Iris pigment epithelial cell (primary cell): ENCODE measurements around the gene NPB.

Source experiments
- DNase-seq: peaks from one replicate; pipeline ENCODE4 v3.0.0-alpha.2; 2011; ENCODE audit warnings: low read depth

The NPB gene

GRCh38 chr17:81902023-81902652, at the start of gene NPB:
Gene NPB (plus strand): TSS chr17:81902238. CDS start chr17:81902278, 40 bp downstream.
- no peak for DNase-seq

DNA sequence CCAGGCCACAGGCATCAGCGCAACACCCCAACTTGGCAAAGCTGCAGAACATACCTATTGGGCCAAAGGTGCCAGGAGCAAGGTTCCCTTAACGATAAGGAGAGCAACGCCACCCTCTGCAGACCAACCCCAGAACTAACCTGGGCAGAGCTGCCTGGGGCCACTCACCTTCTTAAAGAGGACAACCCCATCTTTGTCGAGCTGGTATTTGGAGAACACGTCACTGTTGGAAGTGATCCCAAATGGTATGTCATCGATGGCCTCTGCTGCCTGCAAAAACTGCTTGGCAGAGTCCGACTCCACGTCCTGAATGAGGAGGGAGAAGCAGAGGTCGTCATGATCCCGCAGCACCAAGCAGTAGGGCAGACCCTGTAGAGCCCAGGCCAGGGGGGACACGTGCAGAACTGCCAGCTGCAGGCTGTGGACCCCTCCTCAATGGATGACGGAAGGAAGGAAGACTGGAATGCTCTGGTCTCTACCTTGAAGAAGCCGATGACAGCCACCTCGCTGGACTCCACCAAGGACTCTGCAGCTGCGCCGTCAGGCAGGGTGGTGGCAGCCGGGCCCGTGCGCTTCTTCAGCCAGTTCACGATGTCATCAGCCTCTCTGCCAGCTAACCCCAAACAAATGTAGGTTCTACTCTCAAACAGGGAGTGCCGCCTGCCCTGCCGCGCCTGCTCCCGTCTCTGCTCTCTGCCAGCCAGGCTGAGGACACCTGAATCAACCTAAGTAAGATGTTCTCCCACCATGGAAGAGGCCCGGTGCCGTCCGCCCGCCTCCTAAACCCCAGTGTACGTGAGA, 46.9 kb upstream of the NPB start:
- no peak for DNase-seq

DNA sequence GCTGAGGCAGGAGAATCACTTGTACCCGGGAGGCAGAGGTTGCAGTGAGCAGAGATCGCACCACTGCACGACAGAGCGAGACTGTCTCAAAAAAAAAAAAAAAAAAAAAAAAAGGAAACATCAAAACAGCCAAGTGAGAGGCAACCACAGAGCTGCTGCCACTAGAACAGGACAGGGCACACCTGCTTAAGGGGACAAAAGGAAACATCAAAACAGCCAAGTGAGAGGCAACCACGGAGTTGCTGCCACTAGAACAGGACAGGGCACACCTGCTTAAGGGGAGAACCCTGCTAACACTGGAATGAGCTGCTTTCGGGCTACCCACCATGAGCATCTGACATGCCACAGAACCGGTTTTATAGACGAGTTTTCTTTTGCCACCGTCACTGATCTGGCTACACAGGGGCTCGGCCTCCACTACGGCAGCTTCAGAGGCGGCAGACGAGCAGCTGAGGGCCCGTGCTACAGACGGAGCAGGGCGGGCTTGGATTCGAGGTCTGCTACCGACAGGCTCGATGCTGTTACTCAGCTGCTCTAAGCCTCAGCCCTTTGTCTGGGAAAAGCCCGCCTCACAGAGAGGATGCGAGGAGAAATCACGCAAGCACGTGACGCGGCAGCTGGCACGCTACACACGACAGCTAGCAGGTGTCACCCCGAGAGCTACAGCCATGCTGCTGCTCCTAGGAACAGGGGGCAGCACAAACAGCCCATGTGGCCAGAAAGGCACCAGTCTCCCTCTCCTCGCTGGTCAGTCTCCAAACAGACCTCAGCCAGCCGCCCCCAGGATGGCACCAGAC, 43.7 kb upstream of the NPB start:
- DNase-seq: no peak

GRCh38 chr17:81858967-81859905, 42.8 kb upstream of the NPB start:
- peak; percentile 39 for DNase-seq

GRCh38 chr17:81859906-81860755, 41.9 kb upstream of the NPB start, which contains the start of gene P4HB:
Gene P4HB (minus strand): TSS chr17:81860535. CDS start chr17:81860471, 64 bp downstream.
- peak; percentile 17 for DNase-seq

DNA sequence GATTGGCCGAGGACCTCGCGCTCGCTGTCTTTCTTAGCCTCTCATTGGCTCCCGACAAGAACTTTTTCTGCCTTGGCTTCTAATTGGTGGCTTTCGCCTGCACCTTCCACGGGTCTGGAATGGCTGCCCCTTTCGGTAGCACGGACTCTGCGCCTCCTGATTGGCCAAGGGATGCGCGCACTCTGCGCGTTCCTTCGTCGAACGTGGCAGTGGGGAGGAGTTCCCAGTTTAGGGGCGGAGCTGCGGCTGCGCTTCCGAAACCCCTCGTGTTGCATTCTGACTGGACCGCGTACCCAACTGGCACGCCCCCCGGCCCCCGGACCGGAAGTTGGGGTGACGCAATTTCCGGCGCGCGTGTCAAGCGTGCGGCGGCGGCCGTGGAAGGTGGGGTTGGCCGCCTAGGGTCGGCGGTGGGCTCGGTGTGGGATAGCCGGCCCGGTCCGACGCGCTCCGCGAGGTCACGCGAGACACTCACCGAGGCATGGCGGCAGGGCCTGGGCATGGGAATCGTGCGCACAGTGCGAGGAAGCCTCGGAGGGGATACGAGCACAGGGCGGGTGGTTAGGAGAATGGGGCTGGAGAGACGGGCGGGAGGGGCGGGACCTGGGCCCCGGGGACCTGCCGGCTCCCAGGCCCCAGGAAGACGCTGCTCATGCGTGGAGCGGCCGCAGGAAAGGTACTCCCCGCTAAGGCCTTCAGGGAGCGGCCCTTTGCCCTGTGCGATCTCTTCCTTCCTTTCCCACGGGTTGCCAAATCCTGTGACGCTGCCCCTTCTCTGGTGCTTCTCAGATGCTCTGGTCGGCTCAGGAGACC, 41.1 kb upstream of the NPB start:
- peak; percentile 100 for DNase-seq

GRCh38 chr17:81863123-81863675, 38.8 kb upstream of the NPB start:
- no peak for DNase-seq

- DNase-seq: no peak
These were observed 37.9 kb upstream of the NPB start for GRCh38 chr17:81863833-81864768.

- DNase-seq: no peak
These were observed 36.7 kb upstream of the NPB start for GRCh38 chr17:81865358-81865732.

DNA sequence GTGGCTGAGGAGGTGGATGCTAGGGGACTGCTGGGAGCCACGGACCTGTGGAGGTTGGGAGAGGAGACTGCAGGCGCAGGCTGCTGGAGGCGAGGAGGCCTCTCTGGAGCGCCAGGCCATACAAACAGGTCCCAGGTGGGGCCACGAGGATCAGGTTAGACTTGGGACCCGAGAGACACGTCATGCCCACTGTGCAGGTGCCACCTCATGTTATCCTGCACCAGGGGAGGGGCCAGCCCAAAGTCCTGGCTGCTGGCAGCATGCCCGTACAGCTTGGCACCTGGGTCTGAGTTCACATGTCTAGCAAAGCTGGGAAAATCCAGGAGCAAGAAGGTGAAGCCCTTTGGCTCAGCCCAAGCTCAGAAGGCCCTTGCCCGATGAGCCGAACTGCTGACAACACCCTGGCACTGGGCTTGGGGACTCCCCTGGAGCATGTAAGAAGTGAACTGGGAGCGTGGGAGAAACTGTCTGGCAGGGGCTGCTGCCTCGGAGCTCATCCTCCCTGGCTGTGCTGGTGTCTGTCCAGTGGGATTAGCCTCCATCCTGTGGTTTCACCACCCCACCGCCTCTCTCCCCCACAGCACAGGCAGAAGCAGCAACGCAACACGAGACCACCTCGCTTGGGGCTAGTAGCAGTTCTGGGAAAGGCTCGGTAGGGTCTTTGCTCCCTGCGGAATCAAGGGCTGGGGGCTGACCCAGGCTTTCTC, 36.2 kb upstream of the NPB start:
- DNase-seq: peak; percentile 44

- DNase-seq: peak; percentile 24
These were observed 35.4 kb upstream of the NPB start for GRCh38 chr17:81866440-81867169.

- DNase-seq: peak; percentile 58
These were observed 34.7 kb upstream of the NPB start for GRCh38 chr17:81867170-81867990.

DNA sequence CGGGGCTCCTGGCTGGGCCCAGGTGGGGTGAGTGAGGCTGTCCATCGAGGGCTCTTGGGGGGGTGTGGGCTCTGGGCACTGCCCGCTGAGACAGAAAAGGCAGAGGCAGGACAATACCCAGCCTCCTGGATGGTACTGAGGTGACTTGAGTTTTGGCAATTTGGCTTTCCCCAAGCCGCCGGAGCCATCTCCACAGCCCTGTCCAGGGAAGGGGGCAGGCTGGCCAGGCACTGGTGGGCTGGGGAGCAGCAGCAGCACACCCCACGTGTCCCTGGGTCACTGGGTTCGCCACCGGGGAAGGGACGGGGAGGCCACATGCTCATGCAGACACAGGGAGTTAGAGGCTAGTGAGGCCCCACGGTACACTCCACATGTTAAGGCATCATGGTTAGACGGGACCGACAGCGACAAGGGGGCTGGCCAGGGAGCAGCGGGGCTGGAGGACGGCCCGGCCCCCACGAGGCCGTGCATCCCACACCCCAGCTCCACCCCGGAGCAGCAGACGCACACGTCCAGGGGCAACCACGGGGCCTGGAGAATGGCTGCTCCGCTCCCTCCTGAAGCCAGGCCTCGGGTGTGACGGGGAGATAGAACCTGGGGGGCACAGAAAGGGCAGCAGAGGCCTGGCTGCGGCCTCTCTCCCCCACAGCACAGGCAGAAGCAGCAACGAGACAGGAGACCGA, 33.9 kb upstream of the NPB start:
- DNase-seq: no peak

DNA sequence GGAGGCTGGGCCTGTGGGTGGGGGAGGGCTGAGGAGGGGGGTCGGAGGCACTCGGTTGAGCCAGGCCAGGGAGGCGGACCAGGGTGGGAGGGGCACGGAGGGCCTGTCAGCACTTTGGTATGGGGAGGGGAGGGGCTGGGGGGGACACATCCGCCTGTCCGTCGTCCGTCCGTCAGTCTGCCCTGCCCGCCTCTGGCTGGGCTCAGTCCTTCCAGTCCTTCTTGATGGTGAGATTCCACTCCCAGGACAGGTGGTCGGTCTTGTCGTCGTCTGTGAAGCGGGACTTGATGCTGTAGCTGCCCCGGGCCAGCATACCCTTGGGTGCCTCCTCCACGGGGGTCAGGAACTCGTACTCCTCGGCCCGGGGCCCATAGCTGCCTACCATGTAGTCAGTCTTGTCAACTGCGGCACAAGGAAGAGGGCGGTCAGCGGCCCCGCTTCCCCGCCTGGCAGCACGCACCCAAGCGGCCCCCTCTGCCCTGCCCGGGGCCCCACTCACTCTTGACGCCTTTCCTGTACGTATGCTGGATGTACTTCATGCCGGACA, 33.3 kb upstream of the NPB start:
- DNase-seq: peak; percentile 93
